WI38 (cell line): ENCODE results near the gene LMBR1.
"Not testable (repeated sequence)": the region's sequence is repeated elsewhere in the genome, so short reads cannot be mapped to it uniquely, and the experiment has no call there.

Experiments
- H3K4me3 ChIP-seq: 2 replicates; pipeline ENCODE4 v1.5.1; 2011; ENCODE audit warnings: low read depth, mild to moderate bottlenecking, control low read depth, low read length
- CTCF ChIP-seq: IDR thresholded peaks from 2 replicates; pipeline ENCODE4 v1.5.1; 2012; ENCODE audit warnings: low read depth, mild to moderate bottlenecking, control low read depth, low read length

The LMBR1 gene

GRCh38 chr7:156725936-156726335 is 167.0 kb downstream of the LMBR1 start:
- no peak overlapping the region for H3K4me3 ChIP-seq
- TF ChIP-seq CTCF = no peak

GRCh38 chr7:156725073-156725472 is 167.9 kb downstream of the LMBR1 start:
- no peak for TF ChIP-seq CTCF
- no peak overlapping the region for H3K4me3 ChIP-seq

GRCh38 chr7:156722043-156722826 is 170.7 kb downstream of the LMBR1 start:
- no peak for TF ChIP-seq CTCF

GRCh38 chr7:156703773-156704482 is 189.1 kb downstream of the LMBR1 start:
- no peak for TF ChIP-seq CTCF
- no peak overlapping the region for H3K4me3 ChIP-seq

More at GRCh38 chr7:156722043-156722826, 170.7 kb downstream of the LMBR1 start:
- no peak overlapping the region for H3K4me3 ChIP-seq

- no peak overlapping the region for H3K4me3 ChIP-seq
- no peak for TF ChIP-seq CTCF
Observed at GRCh38 chr7:156703209-156703608, 189.8 kb downstream of the LMBR1 start.

GRCh38 chr7:156702399-156702798 is 190.6 kb downstream of the LMBR1 start:
- no peak overlapping the region for H3K4me3 ChIP-seq
- no peak for TF ChIP-seq CTCF

GRCh38 chr7:156701787-156702186 is 191.2 kb downstream of the LMBR1 start:
- not testable (repeated sequence) for H3K4me3 ChIP-seq

- H3K4me3 ChIP-seq = not testable (repeated sequence)
Observed at GRCh38 chr7:156698512-156698911, 194.5 kb downstream of the LMBR1 start.

- H3K4me3 ChIP-seq = not testable (repeated sequence)
Observed at GRCh38 chr7:156697283-156697682, 195.7 kb downstream of the LMBR1 start.
